ENCODE data around the gene DCTPP1. TPM values are rescaled to one million over a fixed set of nuclear protein-coding genes. Genes with fewer than 3 reads are reported as not detected.

The DCTPP1 gene
- total and polyA plus RNA-seq, 9 of the 15 experiments (the other 6 are each of a cell fraction or from before 2014, with no cell fraction given): 45.0 to 132 (median 80.6) TPM

- TF ChIP-seq HEY1 (CRISPR knock-in tag; IDR thresholded peaks at IDR 0.05; ENCODE audit: borderline replicate concordance) (no peak), NR2C1 (IDR thresholded peaks at IDR 0.05) (peak; percentile 22; the same call in 1 of the 2 replicates), NR2C1 (tag; IDR thresholded peaks at IDR 0.05) (no peak), FOSL1 (tag; conservative IDR thresholded peaks at IDR 0.05) (0 out of 2 replicates have a peak, but pooled peaks have one; percentile 8)
- TF ChIP-seq, protein P1, sequence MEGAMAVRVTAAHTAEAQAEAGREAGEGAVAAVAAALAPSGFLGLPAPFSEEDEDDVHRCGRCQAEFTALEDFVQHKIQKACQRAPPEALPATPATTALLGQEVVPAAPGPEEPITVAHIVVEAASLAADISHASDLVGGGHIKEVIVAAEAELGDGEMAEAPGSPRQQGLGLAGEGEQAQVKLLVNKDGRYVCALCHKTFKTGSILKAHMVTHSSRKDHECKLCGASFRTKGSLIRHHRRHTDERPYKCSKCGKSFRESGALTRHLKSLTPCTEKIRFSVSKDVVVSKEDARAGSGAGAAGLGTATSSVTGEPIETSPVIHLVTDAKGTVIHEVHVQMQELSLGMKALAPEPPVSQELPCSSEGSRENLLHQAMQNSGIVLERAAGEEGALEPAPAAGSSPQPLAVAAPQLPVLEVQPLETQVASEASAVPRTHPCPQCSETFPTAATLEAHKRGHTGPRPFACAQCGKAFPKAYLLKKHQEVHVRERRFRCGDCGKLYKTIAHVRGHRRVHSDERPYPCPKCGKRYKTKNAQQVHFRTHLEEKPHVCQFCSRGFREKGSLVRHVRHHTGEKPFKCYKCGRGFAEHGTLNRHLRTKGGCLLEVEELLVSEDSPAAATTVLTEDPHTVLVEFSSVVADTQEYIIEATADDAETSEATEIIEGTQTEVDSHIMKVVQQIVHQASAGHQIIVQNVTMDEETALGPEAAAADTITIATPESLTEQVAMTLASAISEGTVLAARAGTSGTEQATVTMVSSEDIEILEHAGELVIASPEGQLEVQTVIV (CRISPR knock-in tag; IDR thresholded peaks at IDR 0.05; ENCODE audit: borderline replicate concordance): no peak
- TF ChIP-seq, protein P2, sequence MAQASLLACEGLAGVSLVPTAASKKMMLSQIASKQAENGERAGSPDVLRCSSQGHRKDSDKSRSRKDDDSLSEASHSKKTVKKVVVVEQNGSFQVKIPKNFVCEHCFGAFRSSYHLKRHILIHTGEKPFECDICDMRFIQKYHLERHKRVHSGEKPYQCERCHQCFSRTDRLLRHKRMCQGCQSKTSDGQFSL (CRISPR knock-in tag; IDR thresholded peaks at IDR 0.05): peak; percentile 38; the same call in 1 of the 2 replicates
- TF ChIP-seq, protein P2 (tag; IDR thresholded peaks at IDR 0.05): no peak
- TF ChIP-seq, protein P3, sequence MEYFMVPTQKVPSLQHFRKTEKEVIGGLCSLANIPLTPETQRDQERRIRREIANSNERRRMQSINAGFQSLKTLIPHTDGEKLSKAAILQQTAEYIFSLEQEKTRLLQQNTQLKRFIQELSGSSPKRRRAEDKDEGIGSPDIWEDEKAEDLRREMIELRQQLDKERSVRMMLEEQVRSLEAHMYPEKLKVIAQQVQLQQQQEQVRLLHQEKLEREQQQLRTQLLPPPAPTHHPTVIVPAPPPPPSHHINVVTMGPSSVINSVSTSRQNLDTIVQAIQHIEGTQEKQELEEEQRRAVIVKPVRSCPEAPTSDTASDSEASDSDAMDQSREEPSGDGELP (CRISPR knock-in tag; IDR thresholded peaks at IDR 0.05; ENCODE audit: borderline replicate concordance): 0 out of 2 replicates have a peak, but pooled peaks have one; percentile 21
Observed at GRCh38 chr16:30376461-30376902, 53.3 kb downstream of the DCTPP1 start (continued).

All from K562 (cell line).